ENCODE data around the gene GATAD1. TPM values are rescaled to one million over a fixed set of nuclear protein-coding genes. Genes with fewer than 3 reads are reported as not detected.

Gene GATAD1
- total and polyA plus RNA-seq, 2 of the 8 experiments (the other 6 are each of a cell fraction or from before 2014, with no cell fraction given), result 17.1 to 34.7 TPM

DNA sequence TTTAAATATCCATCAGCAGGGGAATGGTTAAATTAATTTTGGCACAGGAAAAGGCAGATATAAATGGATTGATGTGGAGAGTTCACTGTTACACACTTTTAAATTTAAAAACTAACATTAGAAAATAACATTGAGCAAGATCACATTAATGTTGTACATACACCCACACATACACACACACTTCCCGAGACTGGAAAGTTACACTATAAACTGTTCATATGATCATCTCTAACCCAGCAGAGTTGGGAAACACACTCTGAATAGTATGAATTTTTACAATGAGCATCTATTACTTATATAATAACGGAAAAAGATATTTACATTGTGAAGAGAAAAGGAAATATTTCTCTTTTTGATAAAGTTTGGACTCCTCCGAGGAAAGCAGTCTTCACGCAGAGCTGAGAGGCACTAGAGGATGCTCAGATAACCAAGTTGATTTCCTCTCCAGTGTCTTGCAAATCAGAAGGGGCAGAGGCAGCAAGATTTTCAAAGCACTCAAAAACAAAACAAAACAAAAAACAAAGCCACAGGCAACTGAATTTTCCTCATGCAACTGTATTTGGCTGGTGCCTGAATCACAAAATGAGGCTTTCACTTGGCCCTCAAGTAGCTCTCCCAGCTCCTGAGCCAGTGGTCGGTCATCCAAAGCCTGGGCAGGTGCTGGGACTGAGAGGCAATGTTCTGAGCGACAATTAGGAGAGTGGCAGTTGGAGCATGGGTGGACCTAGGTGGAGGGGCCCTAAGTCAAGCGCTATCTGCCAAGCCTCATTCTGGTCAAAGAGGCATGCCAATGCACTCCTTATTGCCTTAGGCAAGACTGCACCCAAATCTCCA is 10.5 kb upstream of the GATAD1 start (continued):
- TF ChIP-seq, protein P1, sequence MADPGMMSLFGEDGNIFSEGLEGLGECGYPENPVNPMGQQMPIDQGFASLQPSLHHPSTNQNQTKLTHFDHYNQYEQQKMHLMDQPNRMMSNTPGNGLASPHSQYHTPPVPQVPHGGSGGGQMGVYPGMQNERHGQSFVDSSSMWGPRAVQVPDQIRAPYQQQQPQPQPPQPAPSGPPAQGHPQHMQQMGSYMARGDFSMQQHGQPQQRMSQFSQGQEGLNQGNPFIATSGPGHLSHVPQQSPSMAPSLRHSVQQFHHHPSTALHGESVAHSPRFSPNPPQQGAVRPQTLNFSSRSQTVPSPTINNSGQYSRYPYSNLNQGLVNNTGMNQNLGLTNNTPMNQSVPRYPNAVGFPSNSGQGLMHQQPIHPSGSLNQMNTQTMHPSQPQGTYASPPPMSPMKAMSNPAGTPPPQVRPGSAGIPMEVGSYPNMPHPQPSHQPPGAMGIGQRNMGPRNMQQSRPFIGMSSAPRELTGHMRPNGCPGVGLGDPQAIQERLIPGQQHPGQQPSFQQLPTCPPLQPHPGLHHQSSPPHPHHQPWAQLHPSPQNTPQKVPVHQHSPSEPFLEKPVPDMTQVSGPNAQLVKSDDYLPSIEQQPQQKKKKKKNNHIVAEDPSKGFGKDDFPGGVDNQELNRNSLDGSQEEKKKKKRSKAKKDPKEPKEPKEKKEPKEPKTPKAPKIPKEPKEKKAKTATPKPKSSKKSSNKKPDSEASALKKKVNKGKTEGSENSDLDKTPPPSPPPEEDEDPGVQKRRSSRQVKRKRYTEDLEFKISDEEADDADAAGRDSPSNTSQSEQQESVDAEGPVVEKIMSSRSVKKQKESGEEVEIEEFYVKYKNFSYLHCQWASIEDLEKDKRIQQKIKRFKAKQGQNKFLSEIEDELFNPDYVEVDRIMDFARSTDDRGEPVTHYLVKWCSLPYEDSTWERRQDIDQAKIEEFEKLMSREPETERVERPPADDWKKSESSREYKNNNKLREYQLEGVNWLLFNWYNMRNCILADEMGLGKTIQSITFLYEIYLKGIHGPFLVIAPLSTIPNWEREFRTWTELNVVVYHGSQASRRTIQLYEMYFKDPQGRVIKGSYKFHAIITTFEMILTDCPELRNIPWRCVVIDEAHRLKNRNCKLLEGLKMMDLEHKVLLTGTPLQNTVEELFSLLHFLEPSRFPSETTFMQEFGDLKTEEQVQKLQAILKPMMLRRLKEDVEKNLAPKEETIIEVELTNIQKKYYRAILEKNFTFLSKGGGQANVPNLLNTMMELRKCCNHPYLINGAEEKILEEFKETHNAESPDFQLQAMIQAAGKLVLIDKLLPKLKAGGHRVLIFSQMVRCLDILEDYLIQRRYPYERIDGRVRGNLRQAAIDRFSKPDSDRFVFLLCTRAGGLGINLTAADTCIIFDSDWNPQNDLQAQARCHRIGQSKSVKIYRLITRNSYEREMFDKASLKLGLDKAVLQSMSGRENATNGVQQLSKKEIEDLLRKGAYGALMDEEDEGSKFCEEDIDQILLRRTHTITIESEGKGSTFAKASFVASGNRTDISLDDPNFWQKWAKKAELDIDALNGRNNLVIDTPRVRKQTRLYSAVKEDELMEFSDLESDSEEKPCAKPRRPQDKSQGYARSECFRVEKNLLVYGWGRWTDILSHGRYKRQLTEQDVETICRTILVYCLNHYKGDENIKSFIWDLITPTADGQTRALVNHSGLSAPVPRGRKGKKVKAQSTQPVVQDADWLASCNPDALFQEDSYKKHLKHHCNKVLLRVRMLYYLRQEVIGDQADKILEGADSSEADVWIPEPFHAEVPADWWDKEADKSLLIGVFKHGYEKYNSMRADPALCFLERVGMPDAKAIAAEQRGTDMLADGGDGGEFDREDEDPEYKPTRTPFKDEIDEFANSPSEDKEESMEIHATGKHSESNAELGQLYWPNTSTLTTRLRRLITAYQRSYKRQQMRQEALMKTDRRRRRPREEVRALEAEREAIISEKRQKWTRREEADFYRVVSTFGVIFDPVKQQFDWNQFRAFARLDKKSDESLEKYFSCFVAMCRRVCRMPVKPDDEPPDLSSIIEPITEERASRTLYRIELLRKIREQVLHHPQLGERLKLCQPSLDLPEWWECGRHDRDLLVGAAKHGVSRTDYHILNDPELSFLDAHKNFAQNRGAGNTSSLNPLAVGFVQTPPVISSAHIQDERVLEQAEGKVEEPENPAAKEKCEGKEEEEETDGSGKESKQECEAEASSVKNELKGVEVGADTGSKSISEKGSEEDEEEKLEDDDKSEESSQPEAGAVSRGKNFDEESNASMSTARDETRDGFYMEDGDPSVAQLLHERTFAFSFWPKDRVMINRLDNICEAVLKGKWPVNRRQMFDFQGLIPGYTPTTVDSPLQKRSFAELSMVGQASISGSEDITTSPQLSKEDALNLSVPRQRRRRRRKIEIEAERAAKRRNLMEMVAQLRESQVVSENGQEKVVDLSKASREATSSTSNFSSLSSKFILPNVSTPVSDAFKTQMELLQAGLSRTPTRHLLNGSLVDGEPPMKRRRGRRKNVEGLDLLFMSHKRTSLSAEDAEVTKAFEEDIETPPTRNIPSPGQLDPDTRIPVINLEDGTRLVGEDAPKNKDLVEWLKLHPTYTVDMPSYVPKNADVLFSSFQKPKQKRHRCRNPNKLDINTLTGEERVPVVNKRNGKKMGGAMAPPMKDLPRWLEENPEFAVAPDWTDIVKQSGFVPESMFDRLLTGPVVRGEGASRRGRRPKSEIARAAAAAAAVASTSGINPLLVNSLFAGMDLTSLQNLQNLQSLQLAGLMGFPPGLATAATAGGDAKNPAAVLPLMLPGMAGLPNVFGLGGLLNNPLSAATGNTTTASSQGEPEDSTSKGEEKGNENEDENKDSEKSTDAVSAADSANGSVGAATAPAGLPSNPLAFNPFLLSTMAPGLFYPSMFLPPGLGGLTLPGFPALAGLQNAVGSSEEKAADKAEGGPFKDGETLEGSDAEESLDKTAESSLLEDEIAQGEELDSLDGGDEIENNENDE (IDR thresholded peaks at IDR 0.05; ENCODE audit: insufficient replicate concordance, low read length), result no peak
- TF ChIP-seq TBP (IDR thresholded peaks at IDR 0.05; ENCODE audit: low read depth, low read length) (no peak), POU5F1 (IDR thresholded peaks at IDR 0.05; ENCODE audit: low read depth, low read length) (no peak), GABPA (IDR thresholded peaks at IDR 0.05; ENCODE audit: borderline replicate concordance, insufficient read depth, low read length) (no peak)
